IMR-90 (cell line): ENCODE results near the gene CCT4. TPM values are rescaled to one million over a fixed set of nuclear protein-coding genes. Genes with fewer than 3 reads are reported as not detected.

Experiments
- ATAC-seq: fragments of 200-7000 bp; cut with Tn5 transposase; 2 replicates; pipeline ENCODE4 v1.9.1; 2020; ENCODE audit warnings: low read depth, mild to moderate bottlenecking, moderate library complexity
- BruUV-seq: library from RNA; stranded (reverse); fragments of 400-500 nt; replicated peaks from 2 replicates; lab custom pipeline; 2021; lab: Mats Ljungman, UMichigan
- CTCF ChIA-PET: fragments of 300-600 bp; formaldehyde crosslinking; extraction: SDS; loops from one replicate; lab custom pipeline; 2021; ENCODE audit warnings: antibody characterized with exemption; lab: Yijun Ruan, JAX
- POLR2A ChIA-PET: fragments of 300-600 bp; sonication (Branson Sonifier 250); formaldehyde crosslinking; loops from one replicate; lab custom pipeline; 2022; ENCODE audit warnings: antibody characterized with exemption; ENCODE audit not compliant: unreplicated experiment; lab: Charles Lee
- DNase-seq: peaks from one replicate; pipeline ENCODE4 v3.0.0; 2013
- H2AFZ ChIP-seq: replicated peaks from 2 replicates; pipeline ENCODE3; 2013; ENCODE audit warnings: low read length, mild to moderate bottlenecking; ENCODE audit not compliant: poor library complexity
- H2AK5ac ChIP-seq: 2 replicates; pipeline ENCODE4 v1.6.1; 2013; ENCODE audit warnings: low read depth, low read length, inconsistent platforms
- H2AK9ac ChIP-seq: replicated peaks from 2 replicates; pipeline ENCODE3; 2013; ENCODE audit warnings: mild to moderate bottlenecking, low read depth, low read length, moderate library complexity; ENCODE audit not compliant: poor library complexity
- H2BK120ac ChIP-seq: 2 replicates; pipeline ENCODE4 v1.6.1; 2013; ENCODE audit warnings: low read depth, low read length, inconsistent platforms
- H2BK15ac ChIP-seq: 3 replicates; pipeline ENCODE4 v1.6.1; 2013; ENCODE audit warnings: low read depth, low read length, inconsistent platforms
- H2BK20ac ChIP-seq: 2 replicates; pipeline ENCODE4 v1.6.1; 2013; ENCODE audit warnings: low read depth, mild to moderate bottlenecking, inconsistent platforms, low read length, moderate library complexity
- H2BK5ac ChIP-seq: 2 replicates; pipeline ENCODE4 v1.6.1; 2013; ENCODE audit warnings: mild to moderate bottlenecking, low read depth, low read length, inconsistent platforms; ENCODE audit not compliant: poor library complexity, severe bottlenecking
- H3K14ac ChIP-seq: replicated peaks from 2 replicates; pipeline ENCODE4 v1.6.1; 2013; ENCODE audit warnings: low read depth, low read length, inconsistent platforms
- H3K18ac ChIP-seq: 2 replicates; pipeline ENCODE4 v1.6.1; 2013; ENCODE audit warnings: low read depth, low read length, control low read depth
- H3K23ac ChIP-seq: 2 replicates; pipeline ENCODE4 v1.6.1; 2013; ENCODE audit warnings: low read depth, low read length, inconsistent platforms
- H3K27ac ChIP-seq: 2 replicates; pipeline ENCODE4 v1.5.1; 2013; ENCODE audit warnings: mild to moderate bottlenecking, control low read depth, low read length; ENCODE audit not compliant: insufficient read depth
- H3K27me3 ChIP-seq: 2 replicates; pipeline ENCODE4 v1.6.1; 2013; ENCODE audit warnings: low read length; ENCODE audit not compliant: control insufficient read depth, insufficient read depth
- H3K36me3 ChIP-seq: 2 replicates; pipeline ENCODE4 v1.6.1; 2013; ENCODE audit warnings: low read length, mixed read lengths; ENCODE audit not compliant: control insufficient read depth, insufficient read depth
- H3K4ac ChIP-seq: 2 replicates; pipeline ENCODE4 v1.6.1; 2013; ENCODE audit warnings: low read depth, low read length, inconsistent platforms
- H3K4me1 ChIP-seq: 2 replicates; pipeline ENCODE4 v1.6.1; 2013; ENCODE audit warnings: low read length, mixed read lengths; ENCODE audit not compliant: control insufficient read depth, insufficient read depth
- H3K4me2 ChIP-seq: 2 replicates; pipeline ENCODE4 v1.6.1; 2013; ENCODE audit warnings: low read depth, mild to moderate bottlenecking, control low read depth, low read length, moderate library complexity
- H3K4me3 ChIP-seq: 2 replicates; pipeline ENCODE4 v1.5.1; 2013; ENCODE audit warnings: low read depth, mild to moderate bottlenecking, control low read depth, low read length, moderate library complexity; ENCODE audit not compliant: insufficient read depth
- H3K56ac ChIP-seq: 2 replicates; pipeline ENCODE4 v1.6.1; 2013; ENCODE audit warnings: low read length, inconsistent platforms; ENCODE audit not compliant: insufficient read depth; ENCODE audit errors: extremely low read depth
- H3K79me1 ChIP-seq, 2 experiments: 2 replicates each; pipeline ENCODE4 v1.6.1; 2013; ENCODE audit warnings: low read length in 2 of 2, inconsistent platforms in 1 of 2, low read depth in 1 of 2
- H3K9ac ChIP-seq: 2 replicates; pipeline ENCODE4 v1.6.1; 2013; ENCODE audit warnings: low read depth, low read length, control low read depth
- H3K9me1 ChIP-seq: 2 replicates; pipeline ENCODE4 v1.6.1; 2013; ENCODE audit warnings: low read length, inconsistent platforms; ENCODE audit not compliant: insufficient read depth
- H3K9me3 ChIP-seq: 2 replicates; pipeline ENCODE4 v1.6.1; 2013; ENCODE audit warnings: low read length; ENCODE audit not compliant: control insufficient read depth, insufficient read depth
- H4K20me1 ChIP-seq: 2 replicates; pipeline ENCODE4 v1.6.1; 2013; ENCODE audit warnings: low read length, inconsistent platforms; ENCODE audit not compliant: insufficient read depth
- H4K5ac ChIP-seq: 2 replicates; pipeline ENCODE4 v1.6.1; 2013; ENCODE audit warnings: mild to moderate bottlenecking, low read depth, low read length, control low read depth
- H4K8ac ChIP-seq, 2 experiments: 2 replicates each; pipeline ENCODE4 v1.6.1; 2013; ENCODE audit warnings: low read depth in 2 of 2, low read length in 2 of 2, control low read depth in 1 of 2, inconsistent platforms in 1 of 2
- H4K91ac ChIP-seq: 2 replicates; pipeline ENCODE4 v1.6.1; 2013; ENCODE audit warnings: low read depth, low read length, inconsistent platforms; ENCODE audit not compliant: insufficient read depth
- BHLHE40 ChIP-seq: fragments of 150-350 bp; IDR thresholded peaks from 2 replicates; pipeline ENCODE4 v1.6.1; 2016; ENCODE audit warnings: mild to moderate bottlenecking, low read depth, low read length
- FOS ChIP-seq: fragments of 150-350 bp; IDR thresholded peaks from 2 replicates; pipeline ENCODE4 v1.6.1; 2016; ENCODE audit warnings: low read depth, low read length
- MAFK ChIP-seq: IDR thresholded peaks from 2 replicates; pipeline ENCODE4 v1.6.1; 2012; ENCODE audit warnings: low read depth, low read length, improper control_type of control experiment
- MAZ ChIP-seq: IDR thresholded peaks from 2 replicates; pipeline ENCODE4 v1.6.1; 2012; ENCODE audit warnings: low read depth, mild to moderate bottlenecking, low read length, improper control_type of control experiment, moderate library complexity, borderline replicate concordance
- NFE2L2 ChIP-seq: fragments of 150-350 bp; IDR thresholded peaks from 2 replicates; pipeline ENCODE4 v1.6.1; 2016; ENCODE audit warnings: low read depth, mild to moderate bottlenecking, low read length
- WGBS, 2 experiments: methylation state at CpG; one replicate each; pipeline versions ENCODE4 v1.1.5 to v1.1.7; 2013; ENCODE audit warnings: missing lambda C conversion rate in 2 of 2; ENCODE audit not compliant: insufficient read length in 1 of 2; ENCODE audit errors: extremely low coverage in 2 of 2; 5-methylcytosine and 5-hydroxymethylcytosine counted together
- dilution Hi-C: fragments of 300-500 bp; cut with HindIII; formaldehyde crosslinking; loops from one replicate; pipeline ENCODE4 v1.14.3; 2018; ENCODE audit warnings: low sequenced_read_pairs; ENCODE audit not compliant: unreplicated experiment
- in situ Hi-C: fragments of 300-500 bp; cut with MboI; formaldehyde crosslinking; loops from 3 replicates; pipeline ENCODE4 v1.14.3; 2019; ENCODE audit warnings: low sequenced_read_pairs, inconsistent platforms, mixed read lengths
- intact Hi-C: fragments of 100-400 bp; cut with micrococcal nuclease; formaldehyde crosslinking; loops from 2 replicates; pipeline ENCODE4 v1.10.0; 2022
- polyA plus RNA-seq, 3 experiments: library from polyadenylated mRNA; depleted of rRNA; stranded (reverse); fragments of >200 nt; gene quantifications; 2 replicates each; pipeline ENCODE4 v1.2.3, GENCODE V29; 2012; ENCODE audit warnings: low replicate concordance in 1 of 3
- total RNA-seq: library from RNA; depleted of rRNA; stranded (reverse); fragments of >200 nt; gene quantifications from 2 replicates; pipeline ENCODE4 v1.2.3, GENCODE V29; 2012
- TF ChIP-seq, protein P1 (sequence below): conservative IDR thresholded peaks from 2 replicates; pipeline ENCODE4 v1.5.1; 2012; ENCODE audit warnings: mild to moderate bottlenecking, low read depth, low read length, improper control_type of control experiment
- TF ChIP-seq, protein P2 (sequence below): fragments of 150-350 bp; IDR thresholded peaks from 2 replicates; pipeline ENCODE4 v1.6.1; 2016; ENCODE audit warnings: low read depth, mild to moderate bottlenecking, low read length, moderate library complexity, borderline replicate concordance

Gene CCT4
- total and polyA plus RNA-seq, 2 of the 4 experiments (the other 2 are of a cell fraction): 94.4 to 187 TPM

DNA sequence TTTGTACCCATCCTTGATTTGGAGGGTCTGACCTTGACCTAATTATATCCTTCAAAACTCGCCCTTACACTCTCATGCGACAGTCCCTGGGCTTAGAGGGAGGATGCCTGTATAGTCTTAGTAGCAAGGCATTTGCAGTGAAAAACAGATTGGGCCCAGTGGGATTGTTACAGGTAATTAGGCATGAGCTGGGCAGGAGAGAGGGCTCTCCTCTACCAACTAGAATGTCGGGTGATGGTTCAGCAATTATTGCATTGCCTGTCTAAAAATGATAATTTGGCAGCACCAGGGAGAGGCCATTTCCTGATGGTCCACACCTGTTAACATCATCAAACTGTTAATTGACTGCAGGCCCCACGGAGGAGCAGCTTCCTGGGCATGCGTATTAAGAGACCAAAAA, 49.4 kb upstream of the CCT4 start (continued):
- TF ChIP-seq, protein P1, sequence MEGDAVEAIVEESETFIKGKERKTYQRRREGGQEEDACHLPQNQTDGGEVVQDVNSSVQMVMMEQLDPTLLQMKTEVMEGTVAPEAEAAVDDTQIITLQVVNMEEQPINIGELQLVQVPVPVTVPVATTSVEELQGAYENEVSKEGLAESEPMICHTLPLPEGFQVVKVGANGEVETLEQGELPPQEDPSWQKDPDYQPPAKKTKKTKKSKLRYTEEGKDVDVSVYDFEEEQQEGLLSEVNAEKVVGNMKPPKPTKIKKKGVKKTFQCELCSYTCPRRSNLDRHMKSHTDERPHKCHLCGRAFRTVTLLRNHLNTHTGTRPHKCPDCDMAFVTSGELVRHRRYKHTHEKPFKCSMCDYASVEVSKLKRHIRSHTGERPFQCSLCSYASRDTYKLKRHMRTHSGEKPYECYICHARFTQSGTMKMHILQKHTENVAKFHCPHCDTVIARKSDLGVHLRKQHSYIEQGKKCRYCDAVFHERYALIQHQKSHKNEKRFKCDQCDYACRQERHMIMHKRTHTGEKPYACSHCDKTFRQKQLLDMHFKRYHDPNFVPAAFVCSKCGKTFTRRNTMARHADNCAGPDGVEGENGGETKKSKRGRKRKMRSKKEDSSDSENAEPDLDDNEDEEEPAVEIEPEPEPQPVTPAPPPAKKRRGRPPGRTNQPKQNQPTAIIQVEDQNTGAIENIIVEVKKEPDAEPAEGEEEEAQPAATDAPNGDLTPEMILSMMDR: no peak
- TF ChIP-seq FOS: no peak

- ChIA-PET POLR2A (no interaction called here), CTCF (no interaction called here)
- in situ Hi-C loops (no loop called here), dilution Hi-C loops (no loop called here), intact Hi-C loops (no loop called here)
- Histone ChIP-seq H3K56ac (no peak overlapping the region), H4K20me1 (no peaks in the 10 kb centered on the region), H4K5ac (no peak overlapping the region), H2AK5ac (no peak overlapping the region), H3K9me1 (0 out of 2 replicates have a peak, but pooled peaks cover 4% of the 10 kb centered on the region), H3K27me3 (no peaks in the 10 kb centered on the region), H2BK5ac (no peak overlapping the region), H3K4me2 (no peak overlapping the region), H3K18ac (no peak overlapping the region), H3K27ac (no peak overlapping the region), H2AFZ (no peak overlapping the region), H3K36me3 (peaks cover 2% of the 10 kb centered on the region; the same call in 1 of the 2 replicates), H3K4ac (no peak overlapping the region), H4K91ac (no peak overlapping the region), H2BK120ac (no peak overlapping the region), H3K79me1 (peaks cover 3 to 10% of the 10 kb centered on the region in 2 experiments; a peak in 2 of 4 replicates), H3K4me1 (no peaks in the 10 kb centered on the region), H2AK9ac (no peak overlapping the region), H4K8ac (no peak overlapping the region), H3K9me3 (no peaks in the 10 kb centered on the region), H3K9ac (no peak overlapping the region), H3K4me3 (no peak overlapping the region), H3K14ac (no peak overlapping the region), H3K23ac (no peak overlapping the region), H2BK15ac (no peak overlapping the region), H2BK20ac (no peak overlapping the region)
- no peak for DNase-seq
- no peak for ATAC-seq
- TF ChIP-seq BHLHE40: no peak
- TF ChIP-seq, protein P2, sequence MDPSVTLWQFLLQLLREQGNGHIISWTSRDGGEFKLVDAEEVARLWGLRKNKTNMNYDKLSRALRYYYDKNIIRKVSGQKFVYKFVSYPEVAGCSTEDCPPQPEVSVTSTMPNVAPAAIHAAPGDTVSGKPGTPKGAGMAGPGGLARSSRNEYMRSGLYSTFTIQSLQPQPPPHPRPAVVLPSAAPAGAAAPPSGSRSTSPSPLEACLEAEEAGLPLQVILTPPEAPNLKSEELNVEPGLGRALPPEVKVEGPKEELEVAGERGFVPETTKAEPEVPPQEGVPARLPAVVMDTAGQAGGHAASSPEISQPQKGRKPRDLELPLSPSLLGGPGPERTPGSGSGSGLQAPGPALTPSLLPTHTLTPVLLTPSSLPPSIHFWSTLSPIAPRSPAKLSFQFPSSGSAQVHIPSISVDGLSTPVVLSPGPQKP: no peak
- TF ChIP-seq, protein P1: no peak
- no peak for TF ChIP-seq NFE2L2
- no peak for TF ChIP-seq MAZ
- TF ChIP-seq MAFK: no peak
- TF ChIP-seq FOS: no peak
- BruUV-seq: no TSS peak
- no CpG with 5 or more reads among the region's 3 CpGs for WGBS, 2 experiments
Observed at GRCh38 chr2:61937098-61937497, 48.6 kb upstream of the CCT4 start.
